Measurements from ENCODE around the gene PRDM5.

DNA sequence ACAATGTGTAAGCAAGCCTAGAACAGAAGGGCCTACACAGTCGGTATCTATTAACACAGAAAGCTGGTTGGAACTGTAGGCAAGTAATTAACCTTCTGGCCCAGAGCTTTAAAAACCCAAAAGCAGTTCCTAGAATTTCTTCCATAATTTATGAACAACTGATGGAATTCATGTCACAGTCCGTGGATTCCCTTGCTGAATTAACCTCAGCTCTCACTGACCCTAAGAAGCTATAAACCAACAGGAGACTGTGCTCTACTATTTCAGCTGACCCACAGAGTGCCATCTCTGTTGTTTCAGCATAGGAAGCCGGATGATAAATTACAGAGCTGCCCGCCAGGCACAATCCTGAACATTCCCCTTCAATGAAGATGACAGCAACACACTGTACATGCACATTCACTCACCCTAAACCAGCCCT, 157.3 kb downstream of the PRDM5 start:
- no peak for TF ChIP-seq POLR2AphosphoS5 (IDR thresholded peaks at IDR 0.05; ENCODE audit: low read depth, low read length)
- TF ChIP-seq, protein P1, sequence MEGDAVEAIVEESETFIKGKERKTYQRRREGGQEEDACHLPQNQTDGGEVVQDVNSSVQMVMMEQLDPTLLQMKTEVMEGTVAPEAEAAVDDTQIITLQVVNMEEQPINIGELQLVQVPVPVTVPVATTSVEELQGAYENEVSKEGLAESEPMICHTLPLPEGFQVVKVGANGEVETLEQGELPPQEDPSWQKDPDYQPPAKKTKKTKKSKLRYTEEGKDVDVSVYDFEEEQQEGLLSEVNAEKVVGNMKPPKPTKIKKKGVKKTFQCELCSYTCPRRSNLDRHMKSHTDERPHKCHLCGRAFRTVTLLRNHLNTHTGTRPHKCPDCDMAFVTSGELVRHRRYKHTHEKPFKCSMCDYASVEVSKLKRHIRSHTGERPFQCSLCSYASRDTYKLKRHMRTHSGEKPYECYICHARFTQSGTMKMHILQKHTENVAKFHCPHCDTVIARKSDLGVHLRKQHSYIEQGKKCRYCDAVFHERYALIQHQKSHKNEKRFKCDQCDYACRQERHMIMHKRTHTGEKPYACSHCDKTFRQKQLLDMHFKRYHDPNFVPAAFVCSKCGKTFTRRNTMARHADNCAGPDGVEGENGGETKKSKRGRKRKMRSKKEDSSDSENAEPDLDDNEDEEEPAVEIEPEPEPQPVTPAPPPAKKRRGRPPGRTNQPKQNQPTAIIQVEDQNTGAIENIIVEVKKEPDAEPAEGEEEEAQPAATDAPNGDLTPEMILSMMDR (IDR thresholded peaks at IDR 0.05 in 2 of 3, conservative IDR thresholded peaks at IDR 0.05 in 1 of 3; ENCODE audit: borderline replicate concordance in 1 of 3, insufficient read depth in 1 of 3, low read depth in 2 of 3, low read length in 2 of 3): no peak
- TF ChIP-seq, protein P2, sequence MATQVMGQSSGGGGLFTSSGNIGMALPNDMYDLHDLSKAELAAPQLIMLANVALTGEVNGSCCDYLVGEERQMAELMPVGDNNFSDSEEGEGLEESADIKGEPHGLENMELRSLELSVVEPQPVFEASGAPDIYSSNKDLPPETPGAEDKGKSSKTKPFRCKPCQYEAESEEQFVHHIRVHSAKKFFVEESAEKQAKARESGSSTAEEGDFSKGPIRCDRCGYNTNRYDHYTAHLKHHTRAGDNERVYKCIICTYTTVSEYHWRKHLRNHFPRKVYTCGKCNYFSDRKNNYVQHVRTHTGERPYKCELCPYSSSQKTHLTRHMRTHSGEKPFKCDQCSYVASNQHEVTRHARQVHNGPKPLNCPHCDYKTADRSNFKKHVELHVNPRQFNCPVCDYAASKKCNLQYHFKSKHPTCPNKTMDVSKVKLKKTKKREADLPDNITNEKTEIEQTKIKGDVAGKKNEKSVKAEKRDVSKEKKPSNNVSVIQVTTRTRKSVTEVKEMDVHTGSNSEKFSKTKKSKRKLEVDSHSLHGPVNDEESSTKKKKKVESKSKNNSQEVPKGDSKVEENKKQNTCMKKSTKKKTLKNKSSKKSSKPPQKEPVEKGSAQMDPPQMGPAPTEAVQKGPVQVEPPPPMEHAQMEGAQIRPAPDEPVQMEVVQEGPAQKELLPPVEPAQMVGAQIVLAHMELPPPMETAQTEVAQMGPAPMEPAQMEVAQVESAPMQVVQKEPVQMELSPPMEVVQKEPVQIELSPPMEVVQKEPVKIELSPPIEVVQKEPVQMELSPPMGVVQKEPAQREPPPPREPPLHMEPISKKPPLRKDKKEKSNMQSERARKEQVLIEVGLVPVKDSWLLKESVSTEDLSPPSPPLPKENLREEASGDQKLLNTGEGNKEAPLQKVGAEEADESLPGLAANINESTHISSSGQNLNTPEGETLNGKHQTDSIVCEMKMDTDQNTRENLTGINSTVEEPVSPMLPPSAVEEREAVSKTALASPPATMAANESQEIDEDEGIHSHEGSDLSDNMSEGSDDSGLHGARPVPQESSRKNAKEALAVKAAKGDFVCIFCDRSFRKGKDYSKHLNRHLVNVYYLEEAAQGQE (IDR thresholded peaks at IDR 0.05; ENCODE audit: low read depth): no peak
- TF ChIP-seq CEBPB (IDR thresholded peaks at IDR 0.05; ENCODE audit: low read depth): no peak
- TF ChIP-seq POLR2A (IDR thresholded peaks at IDR 0.05; ENCODE audit: borderline replicate concordance, extremely low read depth, insufficient read depth, insufficient read length): no peak
- TF ChIP-seq EZH2phosphoT487 (IDR thresholded peaks at IDR 0.05; ENCODE audit: borderline replicate concordance): no peak
- TF ChIP-seq SIN3A (IDR thresholded peaks at IDR 0.05; ENCODE audit: low read depth): no peak
- no peak for TF ChIP-seq ZNF274 (IDR thresholded peaks at IDR 0.05; ENCODE audit: low read depth, low read length)
- no peak for TF ChIP-seq RAD21 (IDR thresholded peaks at IDR 0.05; ENCODE audit: low read depth)
- TF ChIP-seq, protein P3, sequence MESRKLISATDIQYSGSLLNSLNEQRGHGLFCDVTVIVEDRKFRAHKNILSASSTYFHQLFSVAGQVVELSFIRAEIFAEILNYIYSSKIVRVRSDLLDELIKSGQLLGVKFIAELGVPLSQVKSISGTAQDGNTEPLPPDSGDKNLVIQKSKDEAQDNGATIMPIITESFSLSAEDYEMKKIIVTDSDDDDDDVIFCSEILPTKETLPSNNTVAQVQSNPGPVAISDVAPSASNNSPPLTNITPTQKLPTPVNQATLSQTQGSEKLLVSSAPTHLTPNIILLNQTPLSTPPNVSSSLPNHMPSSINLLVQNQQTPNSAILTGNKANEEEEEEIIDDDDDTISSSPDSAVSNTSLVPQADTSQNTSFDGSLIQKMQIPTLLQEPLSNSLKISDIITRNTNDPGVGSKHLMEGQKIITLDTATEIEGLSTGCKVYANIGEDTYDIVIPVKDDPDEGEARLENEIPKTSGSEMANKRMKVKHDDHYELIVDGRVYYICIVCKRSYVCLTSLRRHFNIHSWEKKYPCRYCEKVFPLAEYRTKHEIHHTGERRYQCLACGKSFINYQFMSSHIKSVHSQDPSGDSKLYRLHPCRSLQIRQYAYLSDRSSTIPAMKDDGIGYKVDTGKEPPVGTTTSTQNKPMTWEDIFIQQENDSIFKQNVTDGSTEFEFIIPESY (IDR thresholded peaks at IDR 0.05; ENCODE audit: extremely low read depth, insufficient replicate concordance, low read length): no peak
- no peak for TF ChIP-seq YY1 (IDR thresholded peaks at IDR 0.05; ENCODE audit: extremely low read depth, insufficient replicate concordance, low read depth, low read length)
- no peak for TF ChIP-seq EZH2 (IDR thresholded peaks at IDR 0.05)
- TF ChIP-seq SRF (IDR thresholded peaks at IDR 0.05; ENCODE audit: low read depth): no peak
